ENCODE measurements around the gene SALL3. TPM values are rescaled to one million over a fixed set of nuclear protein-coding genes. Genes with fewer than 3 reads are reported as not detected.

SALL3 gene
- total RNA-seq, 5 donors from 2014 or later (not counting 1 experiment from before 2014, with no cell fraction given) = 0.03 to 0.09 (median 0.07) TPM; not detected in 2

- ATAC-seq (replicated peaks in 1 of 4) = no peak
These were observed 12.7 kb downstream of the SALL3 start for GRCh38 chr18:78992041-78993011.

GRCh38 chr18:78993014-78993926 is 13.7 kb downstream of the SALL3 start:
- ATAC-seq (replicated peaks in 1 of 4) = no peak
- ChIA-PET POLR2A (no interaction called here), CTCF (no interaction called here)
- Mint-ChIP-seq H3K4me1 (no peaks in the 10 kb centered on the region), H3K4me3 (no peak overlapping the region), H3K9me3 (no peaks in the 10 kb centered on the region), H3K27me3 (peaks cover 9 to 12% of the 10 kb centered on the region in 2 donors), H3K36me3 (no peaks in the 10 kb centered on the region), H3K27ac (no peak overlapping the region)
- H3K36me3 ChIP-seq (ENCODE audit: control insufficient read depth in 2 of 2, extremely low read depth in 1 of 2, insufficient read depth in 1 of 2, low read length in 1 of 2) = no peaks in the 10 kb centered on the region
- no peaks in the 10 kb centered on the region for H3K4me1 ChIP-seq (ENCODE audit: control insufficient read depth in 1 of 2, extremely low read depth in 1 of 2, insufficient read depth in 2 of 2, low read length in 2 of 2)
- peaks cover 5 to 6% of the 10 kb centered on the region in 2 experiments for H3K27me3 ChIP-seq (replicated peaks in 1 of 2; ENCODE audit: control insufficient read depth in 2 of 2, extremely low read depth in 1 of 2, insufficient read depth in 2 of 2, low read length in 1 of 2)
- H3K4me3 ChIP-seq (ENCODE audit: control insufficient read depth in 1 of 2, extremely low read depth in 1 of 2, low read length in 1 of 2) = no peak overlapping the region
- H3K27ac ChIP-seq (ENCODE audit: low read length) = no peak overlapping the region
- DNase-seq = no peak
- WGBS (ENCODE audit: insufficient coverage) = 98% methylated on average over 90 of the region's 90 CpGs
- H3K9me3 ChIP-seq = no peaks in the 10 kb centered on the region

More at GRCh38 chr18:78992041-78993011, 12.7 kb downstream of the SALL3 start:
- H3K27me3 ChIP-seq (replicated peaks in 1 of 2; ENCODE audit: control insufficient read depth in 2 of 2, extremely low read depth in 1 of 2, insufficient read depth in 2 of 2, low read length in 1 of 2) = peaks cover 6 to 7% of the 10 kb centered on the region in 2 experiments
- H3K4me3 Mint-ChIP-seq = no peak overlapping the region
- no peaks in the 10 kb centered on the region for H3K36me3 ChIP-seq (ENCODE audit: control insufficient read depth in 2 of 2, extremely low read depth in 1 of 2, insufficient read depth in 1 of 2, low read length in 1 of 2)
- no peaks in the 10 kb centered on the region for H3K9me3 ChIP-seq
- DNase-seq = no peak
- H3K9me3 Mint-ChIP-seq = no peaks in the 10 kb centered on the region
- no peak overlapping the region for H3K27ac ChIP-seq (ENCODE audit: low read length)
- no peak overlapping the region for H3K27ac Mint-ChIP-seq
- no peak overlapping the region for H3K4me3 ChIP-seq (ENCODE audit: control insufficient read depth in 1 of 2, extremely low read depth in 1 of 2, low read length in 1 of 2)
- H3K4me1 ChIP-seq (ENCODE audit: control insufficient read depth in 1 of 2, extremely low read depth in 1 of 2, insufficient read depth in 2 of 2, low read length in 2 of 2) = no peaks in the 10 kb centered on the region
- H3K36me3 Mint-ChIP-seq = no peaks in the 10 kb centered on the region
- POLR2A ChIA-PET = no interaction called here
- WGBS (ENCODE audit: insufficient coverage) = 98% methylated on average over 120 of the region's 129 CpGs
- no peaks in the 10 kb centered on the region for H3K4me1 Mint-ChIP-seq
- peaks cover 18 to 20% of the 10 kb centered on the region in 2 donors for H3K27me3 Mint-ChIP-seq
- CTCF ChIA-PET = no interaction called here

- ChIA-PET CTCF (no interaction called here), POLR2A (no interaction called here)
- no peak overlapping the region for H3K4me3 ChIP-seq (ENCODE audit: control insufficient read depth in 1 of 2, extremely low read depth in 1 of 2, low read length in 1 of 2)
- no peaks in the 10 kb centered on the region for H3K4me1 Mint-ChIP-seq
- WGBS (ENCODE audit: insufficient coverage) = 97% methylated on average over 37 of the region's 37 CpGs
- H3K9me3 ChIP-seq = no peaks in the 10 kb centered on the region
- no peaks in the 10 kb centered on the region for H3K36me3 Mint-ChIP-seq
- H3K27ac ChIP-seq (ENCODE audit: low read length) = no peak overlapping the region
- H3K27me3 ChIP-seq (replicated peaks in 1 of 2; ENCODE audit: control insufficient read depth in 2 of 2, extremely low read depth in 1 of 2, insufficient read depth in 2 of 2, low read length in 1 of 2) = peaks cover 2 to 5% of the 10 kb centered on the region in 2 experiments
- no peak overlapping the region for H3K4me3 Mint-ChIP-seq
- H3K27ac Mint-ChIP-seq = no peak overlapping the region
- no peaks in the 10 kb centered on the region for H3K36me3 ChIP-seq (ENCODE audit: control insufficient read depth in 2 of 2, extremely low read depth in 1 of 2, insufficient read depth in 1 of 2, low read length in 1 of 2)
- ATAC-seq (replicated peaks in 1 of 4) (no peak), DNase-seq (no peak)
- H3K9me3 Mint-ChIP-seq = no peaks in the 10 kb centered on the region
- peaks cover 9 to 14% of the 10 kb centered on the region in 2 donors for H3K27me3 Mint-ChIP-seq
- H3K4me1 ChIP-seq (ENCODE audit: control insufficient read depth in 1 of 2, extremely low read depth in 1 of 2, insufficient read depth in 2 of 2, low read length in 2 of 2) = no peaks in the 10 kb centered on the region
These were observed 14.4 kb downstream of the SALL3 start for GRCh38 chr18:78994000-78994399.

GRCh38 chr18:78994531-78994930 is 14.9 kb downstream of the SALL3 start:
- ATAC-seq (replicated peaks in 1 of 4) = no peak
- POLR2A ChIA-PET = no interaction called here
- no peak overlapping the region for H3K4me3 Mint-ChIP-seq

GRCh38 chr18:78994977-78995582 is 15.5 kb downstream of the SALL3 start:
- no peak overlapping the region for H3K27ac ChIP-seq (ENCODE audit: low read length)
- DNase-seq (no peak), ATAC-seq (replicated peaks in 1 of 4) (no peak)
- Mint-ChIP-seq H3K4me1 (no peaks in the 10 kb centered on the region), H3K4me3 (no peak overlapping the region), H3K27me3 (peaks cover 10 to 14% of the 10 kb centered on the region in 2 donors), H3K36me3 (no peaks in the 10 kb centered on the region), H3K9me3 (no peaks in the 10 kb centered on the region), H3K27ac (no peak overlapping the region)
- H3K4me3 ChIP-seq (ENCODE audit: control insufficient read depth in 1 of 2, extremely low read depth in 1 of 2, low read length in 1 of 2) = no peak overlapping the region
- WGBS (ENCODE audit: insufficient coverage) = 95% methylated on average over 37 of the region's 44 CpGs
- H3K9me3 ChIP-seq = no peaks in the 10 kb centered on the region
- H3K36me3 ChIP-seq (ENCODE audit: control insufficient read depth in 2 of 2, extremely low read depth in 1 of 2, insufficient read depth in 1 of 2, low read length in 1 of 2) = no peaks in the 10 kb centered on the region
- ChIA-PET POLR2A (no interaction called here), CTCF (no interaction called here)
- peaks cover 0 to 5% of the 10 kb centered on the region in 2 experiments for H3K27me3 ChIP-seq (replicated peaks in 1 of 2; ENCODE audit: control insufficient read depth in 2 of 2, extremely low read depth in 1 of 2, insufficient read depth in 2 of 2, low read length in 1 of 2)
- no peaks in the 10 kb centered on the region for H3K4me1 ChIP-seq (ENCODE audit: control insufficient read depth in 1 of 2, extremely low read depth in 1 of 2, insufficient read depth in 2 of 2, low read length in 2 of 2)

More at GRCh38 chr18:78994531-78994930, 14.9 kb downstream of the SALL3 start:
- no peak overlapping the region for H3K27ac Mint-ChIP-seq
- H3K36me3 ChIP-seq (ENCODE audit: control insufficient read depth in 2 of 2, extremely low read depth in 1 of 2, insufficient read depth in 1 of 2, low read length in 1 of 2) = no peaks in the 10 kb centered on the region
- no peaks in the 10 kb centered on the region for H3K9me3 Mint-ChIP-seq
- no peak for DNase-seq
- H3K4me1 Mint-ChIP-seq = no peaks in the 10 kb centered on the region
- H3K9me3 ChIP-seq = no peaks in the 10 kb centered on the region
- H3K4me1 ChIP-seq (ENCODE audit: control insufficient read depth in 1 of 2, extremely low read depth in 1 of 2, insufficient read depth in 2 of 2, low read length in 2 of 2) = no peaks in the 10 kb centered on the region
- H3K36me3 Mint-ChIP-seq = no peaks in the 10 kb centered on the region
- WGBS (ENCODE audit: insufficient coverage) = 97% methylated on average over 20 of the region's 38 CpGs
- H3K4me3 ChIP-seq (ENCODE audit: control insufficient read depth in 1 of 2, extremely low read depth in 1 of 2, low read length in 1 of 2) = no peak overlapping the region
- CTCF ChIA-PET = no interaction called here
- H3K27me3 ChIP-seq (replicated peaks in 1 of 2; ENCODE audit: control insufficient read depth in 2 of 2, extremely low read depth in 1 of 2, insufficient read depth in 2 of 2, low read length in 1 of 2) = peaks cover 0 to 5% of the 10 kb centered on the region in 2 experiments
- no peak overlapping the region for H3K27ac ChIP-seq (ENCODE audit: low read length)
- H3K27me3 Mint-ChIP-seq = peaks cover 12 to 14% of the 10 kb centered on the region in 2 donors

Data from T-cell (primary cell).